ENCODE results near the gene ARHGAP28.

Gene ARHGAP28

GRCh38 chr18:6874315-6874714, 144.8 kb downstream of the ARHGAP28 start:
- DNase-seq (ENCODE audit: low spot score), result no peak

- no peak for DNase-seq (ENCODE audit: low spot score)
Observed at GRCh38 chr18:6875749-6876148, 146.2 kb downstream of the ARHGAP28 start.

GRCh38 chr18:6876641-6877041, 147.1 kb downstream of the ARHGAP28 start:
- no peak for DNase-seq (ENCODE audit: low spot score)

GRCh38 chr18:6877288-6877687, 147.8 kb downstream of the ARHGAP28 start:
- DNase-seq (ENCODE audit: low spot score), result no peak

GRCh38 chr18:6878556-6879297, 149.2 kb downstream of the ARHGAP28 start:
- no peak for DNase-seq (ENCODE audit: low spot score)

GRCh38 chr18:6879508-6880195, 150.1 kb downstream of the ARHGAP28 start:
- no peak for DNase-seq (ENCODE audit: low spot score)

- DNase-seq (ENCODE audit: low spot score), result no peak
Observed at GRCh38 chr18:6881034-6881820, 151.7 kb downstream of the ARHGAP28 start.

- DNase-seq (ENCODE audit: low spot score), result no peak
Observed at GRCh38 chr18:6882401-6882800, 152.9 kb downstream of the ARHGAP28 start.

- DNase-seq (ENCODE audit: low spot score), result no peak
Observed at GRCh38 chr18:6885006-6885481, 155.5 kb downstream of the ARHGAP28 start.

GRCh38 chr18:6885992-6886796, 156.7 kb downstream of the ARHGAP28 start:
- DNase-seq (ENCODE audit: low spot score), result no peak

GRCh38 chr18:6886797-6887330, 157.3 kb downstream of the ARHGAP28 start:
- no peak for DNase-seq (ENCODE audit: low spot score)

- DNase-seq (ENCODE audit: low spot score), result no peak
Observed at GRCh38 chr18:6891788-6892187, 162.3 kb downstream of the ARHGAP28 start.

- no peak for DNase-seq (ENCODE audit: low spot score)
Observed at GRCh38 chr18:6901286-6901926, 171.9 kb downstream of the ARHGAP28 start.

GRCh38 chr18:6917072-6917471, 187.6 kb downstream of the ARHGAP28 start:
- DNase-seq (ENCODE audit: low spot score), result no peak

GRCh38 chr18:6920099-6920955, 190.8 kb downstream of the ARHGAP28 start:
- no peak for DNase-seq (ENCODE audit: low spot score)

- no peak for DNase-seq (ENCODE audit: low spot score)
Observed at GRCh38 chr18:6921571-6921970, 192.1 kb downstream of the ARHGAP28 start.

- DNase-seq (ENCODE audit: low spot score), result no peak
Observed at GRCh38 chr18:6923220-6923619, 193.7 kb downstream of the ARHGAP28 start.

- DNase-seq (ENCODE audit: low spot score), result no peak
Observed at GRCh38 chr18:6927153-6927552, 197.6 kb downstream of the ARHGAP28 start.

- DNase-seq (ENCODE audit: low spot score), result no peak
Observed at GRCh38 chr18:6928359-6928758, 198.8 kb downstream of the ARHGAP28 start.
